Hepatocyte (in vitro differentiated cells): ENCODE measurements around the gene CRELD2. TPM values are rescaled to one million over a fixed set of nuclear protein-coding genes. Genes with fewer than 3 reads are reported as not detected.

ENCODE experiments used
- DNase-seq: peaks from one replicate; pipeline ENCODE4 v3.0.0-alpha.2; 2016; ENCODE audit warnings: low spot score
- H2AFZ ChIP-seq: fragments of 200-600 bp; sonication (generic); 2 replicates; pipeline ENCODE4 v1.6.0; 2016; ENCODE audit warnings: antibody characterized with exemption, mild to moderate bottlenecking
- H3K27ac ChIP-seq: fragments of 200-600 bp; sonication (generic); 2 replicates; pipeline ENCODE4 v1.5.1; 2016; ENCODE audit warnings: mild to moderate bottlenecking
- H3K27me3 ChIP-seq: fragments of 200-600 bp; sonication (generic); 2 replicates; pipeline ENCODE4 v1.6.1; 2016
- H3K36me3 ChIP-seq: fragments of 200-600 bp; sonication (generic); replicated peaks from 2 replicates; pipeline ENCODE4 v1.5.1; 2016; ENCODE audit warnings: low read depth; ENCODE audit not compliant: insufficient read depth
- H3K4me1 ChIP-seq: fragments of 200-600 bp; sonication (generic); 2 replicates; pipeline ENCODE4 v1.5.1; 2016; ENCODE audit warnings: mild to moderate bottlenecking, moderate library complexity; ENCODE audit not compliant: insufficient read depth
- H3K4me2 ChIP-seq: fragments of 200-600 bp; sonication (generic); 2 replicates; pipeline ENCODE4 v1.6.0; 2016
- H3K4me3 ChIP-seq: fragments of 200-600 bp; sonication (generic); 2 replicates; pipeline ENCODE4 v1.5.1; 2016; ENCODE audit warnings: mild to moderate bottlenecking
- H3K79me2 ChIP-seq: fragments of 200-600 bp; sonication (generic); 2 replicates; pipeline ENCODE4 v1.6.0; 2017; ENCODE audit warnings: mild to moderate bottlenecking
- H3K9me2 ChIP-seq: fragments of 200-600 bp; sonication (generic); replicated peaks from 2 replicates; pipeline ENCODE4 v1.6.0; 2017; ENCODE audit warnings: mild to moderate bottlenecking; ENCODE audit not compliant: insufficient read depth
- H3K9me3 ChIP-seq: fragments of 200-600 bp; sonication (generic); 2 replicates; pipeline ENCODE4 v1.5.1; 2016; ENCODE audit warnings: low read depth, mild to moderate bottlenecking
- H4K20me1 ChIP-seq: fragments of 200-600 bp; sonication (generic); 2 replicates; pipeline ENCODE4 v1.6.0; 2016; ENCODE audit warnings: mild to moderate bottlenecking; ENCODE audit not compliant: insufficient read depth, poor library complexity, severe bottlenecking
- EZH2 ChIP-seq: fragments of 200-600 bp; sonication (generic); IDR thresholded peaks from 2 replicates; pipeline ENCODE4 v1.6.1; 2016; ENCODE audit warnings: antibody characterized with exemption, mild to moderate bottlenecking, borderline replicate concordance
- EZH2phosphoT487 ChIP-seq: fragments of 200-600 bp; sonication (generic); IDR thresholded peaks from one replicate; pipeline ENCODE4 v1.6.1; 2018; ENCODE audit warnings: antibody characterized with exemption, mild to moderate bottlenecking, low read depth, moderate library complexity; ENCODE audit not compliant: unreplicated experiment, severe bottlenecking
- WGBS: methylation state at CpG from one replicate; pipeline ENCODE4 v1.1.6; 2016; ENCODE audit warnings: low lambda C conversion rate; ENCODE audit errors: missing lambda C conversion rate; 5-methylcytosine and 5-hydroxymethylcytosine counted together
- polyA plus RNA-seq: library from polyadenylated mRNA; unstranded; fragments of >200 nt; fragmentation: Nextera tagmentation; extraction: Ambion mirVana; gene quantifications from 2 replicates; pipeline ENCODE4 v1.2.1, GENCODE V29; 2016
- total RNA-seq: library from RNA; depleted of rRNA; stranded (reverse); fragments of >200 nt; gene quantifications from 2 replicates; pipeline ENCODE4 v1.2.3, GENCODE V29; 2014
- TF ChIP-seq, protein P1 (sequence below): fragments of 200-600 bp; sonication (generic); IDR thresholded peaks from 2 replicates; pipeline ENCODE4 v1.5.1; 2016; ENCODE audit warnings: antibody characterized with exemption, mild to moderate bottlenecking; ENCODE audit not compliant: poor library complexity

CRELD2 gene
- total and polyA plus RNA-seq, 2 experiments from 2014 or later = 79.7 to 129 TPM

- H3K9me2 ChIP-seq = no peaks in the 10 kb centered on the region
- no peak overlapping the region for H3K4me3 ChIP-seq
- H3K27me3 ChIP-seq = no peaks in the 10 kb centered on the region
- no peaks in the 10 kb centered on the region for H4K20me1 ChIP-seq
- H2AFZ ChIP-seq = no peak overlapping the region
- H3K36me3 ChIP-seq = no peaks in the 10 kb centered on the region
- no peaks in the 10 kb centered on the region for H3K9me3 ChIP-seq
- TF ChIP-seq EZH2phosphoT487 (no peak), EZH2 (no peak)
- TF ChIP-seq, protein P1, sequence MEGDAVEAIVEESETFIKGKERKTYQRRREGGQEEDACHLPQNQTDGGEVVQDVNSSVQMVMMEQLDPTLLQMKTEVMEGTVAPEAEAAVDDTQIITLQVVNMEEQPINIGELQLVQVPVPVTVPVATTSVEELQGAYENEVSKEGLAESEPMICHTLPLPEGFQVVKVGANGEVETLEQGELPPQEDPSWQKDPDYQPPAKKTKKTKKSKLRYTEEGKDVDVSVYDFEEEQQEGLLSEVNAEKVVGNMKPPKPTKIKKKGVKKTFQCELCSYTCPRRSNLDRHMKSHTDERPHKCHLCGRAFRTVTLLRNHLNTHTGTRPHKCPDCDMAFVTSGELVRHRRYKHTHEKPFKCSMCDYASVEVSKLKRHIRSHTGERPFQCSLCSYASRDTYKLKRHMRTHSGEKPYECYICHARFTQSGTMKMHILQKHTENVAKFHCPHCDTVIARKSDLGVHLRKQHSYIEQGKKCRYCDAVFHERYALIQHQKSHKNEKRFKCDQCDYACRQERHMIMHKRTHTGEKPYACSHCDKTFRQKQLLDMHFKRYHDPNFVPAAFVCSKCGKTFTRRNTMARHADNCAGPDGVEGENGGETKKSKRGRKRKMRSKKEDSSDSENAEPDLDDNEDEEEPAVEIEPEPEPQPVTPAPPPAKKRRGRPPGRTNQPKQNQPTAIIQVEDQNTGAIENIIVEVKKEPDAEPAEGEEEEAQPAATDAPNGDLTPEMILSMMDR = no peak
- peak overlapping the region; percentile 68 for H3K4me2 ChIP-seq
- H3K79me2 ChIP-seq = no peaks in the 10 kb centered on the region
- 86% methylated on average over 19 of the region's 21 CpGs for WGBS
- H3K27ac ChIP-seq = peak overlapping the region; percentile 73
- DNase-seq = peak; percentile 33
- peaks cover 22% of the 10 kb centered on the region for H3K4me1 ChIP-seq
These were observed 18.7 kb downstream of the CRELD2 start for GRCh38 chr22:49936973-49937757.

- DNase-seq = no peak
- 86% methylated on average over 26 of the region's 27 CpGs for WGBS
- Histone ChIP-seq H3K4me2 (no peak overlapping the region), H3K4me3 (no peak overlapping the region), H3K27ac (peak overlapping the region; percentile 12), H3K36me3 (no peaks in the 10 kb centered on the region), H4K20me1 (no peaks in the 10 kb centered on the region), H2AFZ (no peak overlapping the region), H3K4me1 (peaks cover 22% of the 10 kb centered on the region), H3K9me3 (no peaks in the 10 kb centered on the region), H3K79me2 (no peaks in the 10 kb centered on the region), H3K27me3 (no peaks in the 10 kb centered on the region), H3K9me2 (no peaks in the 10 kb centered on the region)
- TF ChIP-seq EZH2 = no peak
- TF ChIP-seq, protein P1 = no peak
- TF ChIP-seq EZH2phosphoT487 = no peak
These were observed 19.5 kb downstream of the CRELD2 start for GRCh38 chr22:49937758-49938564.

- H3K27ac ChIP-seq = no peak overlapping the region
- no peaks in the 10 kb centered on the region for H4K20me1 ChIP-seq
- no peak overlapping the region for H3K4me2 ChIP-seq
- TF ChIP-seq EZH2 (no peak), EZH2phosphoT487 (no peak)
- TF ChIP-seq, protein P1 = no peak
- 95% methylated on average over 18 of the region's 19 CpGs for WGBS
- H3K27me3 ChIP-seq = no peaks in the 10 kb centered on the region
- DNase-seq = no peak
- no peak overlapping the region for H2AFZ ChIP-seq
- H3K79me2 ChIP-seq = no peaks in the 10 kb centered on the region
- no peaks in the 10 kb centered on the region for H3K9me2 ChIP-seq
- H3K4me1 ChIP-seq = peaks cover 22% of the 10 kb centered on the region
- H3K4me3 ChIP-seq = no peak overlapping the region
- H3K36me3 ChIP-seq = no peaks in the 10 kb centered on the region
- H3K9me3 ChIP-seq = no peaks in the 10 kb centered on the region
These were observed 20.2 kb downstream of the CRELD2 start for GRCh38 chr22:49938565-49939136.
